ENCODE data around the gene SEMA5B.

Gene SEMA5B

GRCh38 chr3:123054109-123054778 is 26.7 kb upstream of the SEMA5B start:
- no peak for DNase-seq

GRCh38 chr3:123053107-123053506 is 25.5 kb upstream of the SEMA5B start:
- DNase-seq: no peak

- DNase-seq: no peak
Observed at GRCh38 chr3:123050666-123051065, 23.1 kb upstream of the SEMA5B start.

- no peak for DNase-seq
Observed at GRCh38 chr3:123048480-123049237, 21.1 kb upstream of the SEMA5B start.

- DNase-seq: no peak
Observed at GRCh38 chr3:123047062-123047319, 19.4 kb upstream of the SEMA5B start.

- DNase-seq: no peak
Observed at GRCh38 chr3:123046262-123047061, 18.9 kb upstream of the SEMA5B start.

GRCh38 chr3:123044981-123045763 is 17.6 kb upstream of the SEMA5B start:
- DNase-seq: no peak

GRCh38 chr3:123042413-123042812 is 14.8 kb upstream of the SEMA5B start:
- DNase-seq: no peak

GRCh38 chr3:123039178-123039577 is 11.6 kb upstream of the SEMA5B start:
- no peak for DNase-seq

- DNase-seq: no peak
Observed at GRCh38 chr3:123038751-123039150, 11.2 kb upstream of the SEMA5B start.

GRCh38 chr3:123037015-123037375 is 9.4 kb upstream of the SEMA5B start:
- DNase-seq: no peak

GRCh38 chr3:123036352-123037014 is 8.9 kb upstream of the SEMA5B start:
- DNase-seq: no peak

- DNase-seq: no peak
Observed at GRCh38 chr3:123034996-123035395, 7.4 kb upstream of the SEMA5B start.

- DNase-seq: no peak
Observed at GRCh38 chr3:123034120-123034519, 6.6 kb upstream of the SEMA5B start.

GRCh38 chr3:123032057-123032456 is 4.5 kb upstream of the SEMA5B start:
- no peak for DNase-seq

GRCh38 chr3:123031051-123031450 is 3.5 kb upstream of the SEMA5B start:
- DNase-seq: no peak

GRCh38 chr3:123028233-123028828 is 768 bp upstream of the SEMA5B start:
- no peak for DNase-seq

GRCh38 chr3:123026565-123027291 is 835 bp downstream of the SEMA5B start:
- no peak for DNase-seq

- DNase-seq: no peak
Observed at GRCh38 chr3:123025642-123026521, 1.7 kb downstream of the SEMA5B start.

- DNase-seq: no peak
Observed at GRCh38 chr3:123024056-123024455, 3.5 kb downstream of the SEMA5B start.

All from GOT3 (cell line).